ENCODE results near the gene SLC25A5.
"Not testable (repeated sequence)": the region's sequence is repeated elsewhere in the genome, so short reads cannot be mapped to it uniquely, and the experiment has no call there.

The SLC25A5 gene

GRCh38 chrX:119467842-119468550 is at the start of gene SLC25A5:
Gene SLC25A5, plus strand, starts transcription at chrX:119468444. Its CDS starts 72 bp downstream, at chrX:119468516.
- DNase-seq: peak; percentile 94

GRCh38 chrX:119419146-119419545 is 49.1 kb upstream of the SLC25A5 start:
- DNase-seq: no peak

- DNase-seq: no peak
Measured at GRCh38 chrX:119419898-119420297, 48.3 kb upstream of the SLC25A5 start.

GRCh38 chrX:119421016-119421705 is 47.1 kb upstream of the SLC25A5 start:
- no peak for DNase-seq

- no peak for DNase-seq
Measured at GRCh38 chrX:119423631-119424030, 44.6 kb upstream of the SLC25A5 start.

- DNase-seq: no peak
Measured at GRCh38 chrX:119424999-119425398, 43.2 kb upstream of the SLC25A5 start.

- DNase-seq: no peak
Measured at GRCh38 chrX:119427024-119427794, 41.0 kb upstream of the SLC25A5 start.

- no peak for DNase-seq
Measured at GRCh38 chrX:119427795-119428185, 40.5 kb upstream of the SLC25A5 start.

- DNase-seq: no peak
Measured at GRCh38 chrX:119429471-119429870, 38.8 kb upstream of the SLC25A5 start.

- DNase-seq: not testable (repeated sequence)
Measured at GRCh38 chrX:119441295-119441694, 26.9 kb upstream of the SLC25A5 start.

- no peak for DNase-seq
Measured at GRCh38 chrX:119442286-119442685, 26.0 kb upstream of the SLC25A5 start.

- DNase-seq: no peak
Measured at GRCh38 chrX:119453202-119453601, 15.0 kb upstream of the SLC25A5 start.

GRCh38 chrX:119455264-119455663 is 13.0 kb upstream of the SLC25A5 start:
- no peak for DNase-seq

GRCh38 chrX:119459181-119459580 is 9.1 kb upstream of the SLC25A5 start:
- no peak for DNase-seq

GRCh38 chrX:119465555-119465954 is 2.7 kb upstream of the SLC25A5 start:
- DNase-seq: no peak

- DNase-seq: no peak
Measured at GRCh38 chrX:119466970-119467369, 1.3 kb upstream of the SLC25A5 start.

- no peak for DNase-seq
Measured at GRCh38 chrX:119467433-119467832, 811 bp upstream of the SLC25A5 start.

GRCh38 chrX:119468551-119469312 is 488 bp downstream of the SLC25A5 start:
- DNase-seq: peak; percentile 88

- DNase-seq: no peak
Measured at GRCh38 chrX:119469313-119469635, 1.0 kb downstream of the SLC25A5 start.

- no peak for DNase-seq
Measured at GRCh38 chrX:119474615-119475388, 6.6 kb downstream of the SLC25A5 start.

GRCh38 chrX:119475389-119476101 is 7.3 kb downstream of the SLC25A5 start:
- DNase-seq: no peak

- no peak for DNase-seq
Measured at GRCh38 chrX:119477812-119478232, 9.6 kb downstream of the SLC25A5 start.
